Measurements from ENCODE around the gene PCNX1. TPM values are rescaled to one million over a fixed set of nuclear protein-coding genes. Genes with fewer than 3 reads are reported as not detected.

Gene PCNX1
- polyA plus RNA-seq, 3 donors, result 3.6 to 14.7 (median 8.2) TPM

GRCh38 chr14:70887207-70887681 lies 20.0 kb upstream of the PCNX1 start:
- no peak overlapping the region for H3K27ac ChIP-seq (ENCODE audit: low read depth, low read length)
- 16 to 55% (median 21%) methylated on average over 3 of the region's 3 CpGs for WGBS, 3 donors

- WGBS, 3 donors, result 82 to 88% (median 82%) methylated on average over 3 of the region's 3 CpGs
- no peak overlapping the region for H3K27ac ChIP-seq (ENCODE audit: low read depth, low read length)
Measured at GRCh38 chr14:70887737-70888499, 19.3 kb upstream of the PCNX1 start.

- WGBS, 3 donors, result 72 to 76% (median 76%) methylated on average over 1 of the region's 1 CpG
- no peak overlapping the region for H3K27ac ChIP-seq (ENCODE audit: low read depth, low read length)
Measured at GRCh38 chr14:70888681-70889175, 18.5 kb upstream of the PCNX1 start.

GRCh38 chr14:70889555-70889954 lies 17.7 kb upstream of the PCNX1 start:
- 86 to 90% (median 87%) methylated on average over 5 of the region's 5 CpGs for WGBS, 3 donors

GRCh38 chr14:70890826-70891659 lies 16.2 kb upstream of the PCNX1 start:
- H3K27ac ChIP-seq (ENCODE audit: low read depth, low read length), result no peak overlapping the region
- WGBS, 3 donors, result 71 to 83% (median 74%) methylated on average over 5 of the region's 5 CpGs

More at GRCh38 chr14:70889555-70889954, 17.7 kb upstream of the PCNX1 start:
- no peak overlapping the region for H3K27ac ChIP-seq (ENCODE audit: low read depth, low read length)

- H3K27ac ChIP-seq (ENCODE audit: low read depth, low read length), result no peak overlapping the region
- WGBS, 3 donors, result 82 to 91% (median 89%) methylated on average over 2 of the region's 2 CpGs
Measured at GRCh38 chr14:70891737-70892136, 15.5 kb upstream of the PCNX1 start.

GRCh38 chr14:70893062-70893845 lies 14.0 kb upstream of the PCNX1 start:
- H3K27ac ChIP-seq (ENCODE audit: low read depth, low read length), result no peak overlapping the region
- 85 to 89% (median 85%) methylated on average over 13 of the region's 13 CpGs for WGBS, 3 donors

GRCh38 chr14:70893858-70894291 lies 13.4 kb upstream of the PCNX1 start:
- 79 to 81% (median 79%) methylated on average over 5 of the region's 5 CpGs for WGBS, 3 donors
- H3K27ac ChIP-seq (ENCODE audit: low read depth, low read length), result no peak overlapping the region

GRCh38 chr14:70894868-70895267 lies 12.4 kb upstream of the PCNX1 start:
- WGBS, 3 donors, result 42 to 72% (median 64%) methylated on average over 2 of the region's 2 CpGs
- H3K27ac ChIP-seq (ENCODE audit: low read depth, low read length), result no peak overlapping the region

GRCh38 chr14:70896317-70896716 lies 10.9 kb upstream of the PCNX1 start:
- H3K27ac ChIP-seq (ENCODE audit: low read depth, low read length), result no peak overlapping the region
- 74 to 92% (median 91%) methylated on average over 1 of the region's 1 CpG for WGBS, 3 donors

GRCh38 chr14:70896981-70897380 lies 10.3 kb upstream of the PCNX1 start:
- H3K27ac ChIP-seq (ENCODE audit: low read depth, low read length), result no peak overlapping the region
- 96 to 98% (median 97%) methylated on average over 3 of the region's 3 CpGs for WGBS, 3 donors

GRCh38 chr14:70897464-70897863 lies 9.8 kb upstream of the PCNX1 start:
- WGBS, 3 donors, result 56 to 64% (median 61%) methylated on average over 2 of the region's 2 CpGs
- H3K27ac ChIP-seq (ENCODE audit: low read depth, low read length), result no peak overlapping the region

GRCh38 chr14:70898111-70898745 lies 9.0 kb upstream of the PCNX1 start:
- 68 to 81% (median 71%) methylated on average over 3 of the region's 3 CpGs for WGBS, 3 donors
- no peak overlapping the region for H3K27ac ChIP-seq (ENCODE audit: low read depth, low read length)

- 69 to 70% (median 70%) methylated on average over 1 of the region's 1 CpG for WGBS, 3 donors
- no peak overlapping the region for H3K27ac ChIP-seq (ENCODE audit: low read depth, low read length)
Measured at GRCh38 chr14:70901269-70901668, 6.0 kb upstream of the PCNX1 start.

GRCh38 chr14:70902184-70902583 lies 5.1 kb upstream of the PCNX1 start:
- WGBS, 3 donors, result 96 to 100% (median 97%) methylated on average over 1 of the region's 1 CpG
- no peak overlapping the region for H3K27ac ChIP-seq (ENCODE audit: low read depth, low read length)

GRCh38 chr14:70904373-70904772 lies 2.9 kb upstream of the PCNX1 start:
- H3K27ac ChIP-seq (ENCODE audit: low read depth, low read length), result no peak overlapping the region
- 83 to 92% (median 90%) methylated on average over 2 of the region's 2 CpGs for WGBS, 3 donors

GRCh38 chr14:70905301-70905700 lies 2.0 kb upstream of the PCNX1 start:
- H3K27ac ChIP-seq (ENCODE audit: low read depth, low read length), result no peak overlapping the region
- WGBS, 3 donors, result 61 to 76% (median 65%) methylated on average over 9 of the region's 9 CpGs

- WGBS, 3 donors, result 16 to 22% (median 19%) methylated on average over 9 of the region's 9 CpGs
- peak overlapping the region; percentile 53 for H3K27ac ChIP-seq (ENCODE audit: low read depth, low read length)
Measured at GRCh38 chr14:70906793-70907175, 475 bp upstream of the PCNX1 start.

Data from adipose tissue (tissue), 3 donors.